ENCODE measurements around the gene PEMT. TPM values are rescaled to one million over a fixed set of nuclear protein-coding genes. Genes with fewer than 3 reads are reported as not detected.

PEMT gene
- total and polyA plus RNA-seq, 4 donors: 18.7 to 59.1 (median 34.4) TPM

GRCh38 chr17:17546399-17547185, 44.9 kb downstream of the PEMT start:
- TF ChIP-seq CTCF (IDR thresholded peaks at IDR 0.05; ENCODE audit: control extremely low read depth, extremely low read depth): no peak
- no peak overlapping the region for H3K9ac ChIP-seq (ENCODE audit: insufficient read depth in 1 of 2, low read length in 2 of 2)
- H3K36me3 ChIP-seq (ENCODE audit: control insufficient read depth in 4 of 4, insufficient read depth in 4 of 4, low read length in 4 of 4): no peaks in the 10 kb centered on the region
- no peak for ATAC-seq (ENCODE audit: insufficient read depth, low FRiP score)
- H3K27me3 ChIP-seq (ENCODE audit: control insufficient read depth in 3 of 3, insufficient read depth in 3 of 3, low read length in 2 of 3): no peaks in the 10 kb centered on the region
- H3K9me3 ChIP-seq (ENCODE audit: control insufficient read depth in 4 of 4, insufficient read depth in 3 of 4, low read length in 3 of 4): no peaks in the 10 kb centered on the region
- peaks cover 0 to 9% (median 7%) of the 10 kb centered on the region in 5 donors for H3K4me1 ChIP-seq (ENCODE audit: control insufficient read depth in 5 of 5, insufficient read depth in 5 of 5, low read length in 5 of 5)
- DNase-seq: no peak
- H3K4me3 ChIP-seq: no peak overlapping the region
- H3K27ac ChIP-seq (ENCODE audit: low read depth in 1 of 2, low read length in 1 of 2): peak overlapping the region in 1 of 2 donors; percentile 47
- WGBS, 2 donors: 93 to 96% methylated on average over 16 of the region's 16 CpGs

GRCh38 chr17:17545984-17546383, 45.5 kb downstream of the PEMT start:
- ATAC-seq (ENCODE audit: insufficient read depth, low FRiP score): no peak
- TF ChIP-seq CTCF (IDR thresholded peaks at IDR 0.05; ENCODE audit: control extremely low read depth, extremely low read depth): no peak
- H3K27me3 ChIP-seq (ENCODE audit: control insufficient read depth in 3 of 3, insufficient read depth in 3 of 3, low read length in 2 of 3): no peaks in the 10 kb centered on the region
- no peak for DNase-seq
- H3K9me3 ChIP-seq (ENCODE audit: control insufficient read depth in 4 of 4, insufficient read depth in 3 of 4, low read length in 3 of 4): no peaks in the 10 kb centered on the region
- WGBS, 2 donors: 95 to 96% methylated on average over 7 of the region's 7 CpGs
- peaks cover 0 to 5% (median 1%) of the 10 kb centered on the region in 5 donors for H3K4me1 ChIP-seq (ENCODE audit: control insufficient read depth in 5 of 5, insufficient read depth in 5 of 5, low read length in 5 of 5)
- no peaks in the 10 kb centered on the region for H3K36me3 ChIP-seq (ENCODE audit: control insufficient read depth in 4 of 4, insufficient read depth in 4 of 4, low read length in 4 of 4)
- no peak overlapping the region for H3K9ac ChIP-seq (ENCODE audit: insufficient read depth in 1 of 2, low read length in 2 of 2)
- no peak overlapping the region for H3K4me3 ChIP-seq
- no peak overlapping the region for H3K27ac ChIP-seq (ENCODE audit: low read depth in 1 of 2, low read length in 1 of 2)

GRCh38 chr17:17545031-17545820, 46.3 kb downstream of the PEMT start:
- DNase-seq (no peak), ATAC-seq (ENCODE audit: insufficient read depth, low FRiP score) (no peak)
- no peak overlapping the region for H3K27ac ChIP-seq (ENCODE audit: low read depth in 1 of 2, low read length in 1 of 2)
- H3K4me3 ChIP-seq: no peak overlapping the region
- H3K27me3 ChIP-seq (ENCODE audit: control insufficient read depth in 3 of 3, insufficient read depth in 3 of 3, low read length in 2 of 3): no peaks in the 10 kb centered on the region
- no peak overlapping the region for H3K9ac ChIP-seq (ENCODE audit: insufficient read depth in 1 of 2, low read length in 2 of 2)
- H3K9me3 ChIP-seq (ENCODE audit: control insufficient read depth in 4 of 4, insufficient read depth in 3 of 4, low read length in 3 of 4): no peaks in the 10 kb centered on the region
- no peak for TF ChIP-seq CTCF (IDR thresholded peaks at IDR 0.05; ENCODE audit: control extremely low read depth, extremely low read depth)
- WGBS, 2 donors: 92 to 94% methylated on average over 20 of the region's 20 CpGs
- H3K4me1 ChIP-seq (ENCODE audit: control insufficient read depth in 5 of 5, insufficient read depth in 5 of 5, low read length in 5 of 5): peaks cover 0 to 10% (median 5%) of the 10 kb centered on the region in 5 donors
- H3K36me3 ChIP-seq (ENCODE audit: control insufficient read depth in 4 of 4, insufficient read depth in 4 of 4, low read length in 4 of 4): no peaks in the 10 kb centered on the region

Measured in lung (tissue), 12 donors.